Measurements from ENCODE around the gene NEB.

GRCh38 chr2:151775057-151775740 lies 40.9 kb upstream of the NEB start:
- TF ChIP-seq CTCF (IDR thresholded peaks at IDR 0.05 in 8 of 11, conservative IDR thresholded peaks at IDR 0.05 in 3 of 11) (no peak), POLR2A (IDR thresholded peaks at IDR 0.05) (no peak)

Data from spleen (tissue), 7 donors.